IPS-15b (cell line): ENCODE results near the gene PTPN1.
"Not testable (repeated sequence)": the region's sequence is repeated elsewhere in the genome, so short reads cannot be mapped to it uniquely, and the experiment has no call there.

Source experiments
- H3K27me3 ChIP-seq: one replicate; pipeline ENCODE4 v1.6.1; 2013; ENCODE audit warnings: low read length; ENCODE audit not compliant: control insufficient read depth, insufficient read depth
- H3K36me3 ChIP-seq: one replicate; pipeline ENCODE4 v1.6.1; 2013; ENCODE audit warnings: low read length; ENCODE audit not compliant: control insufficient read depth, insufficient read depth
- H3K4me1 ChIP-seq: one replicate; pipeline ENCODE4 v1.6.1; 2013; ENCODE audit warnings: mild to moderate bottlenecking, low read length; ENCODE audit not compliant: control insufficient read depth, insufficient read depth
- H3K4me3 ChIP-seq: one replicate; pipeline ENCODE4 v1.5.1; 2013; ENCODE audit warnings: low read depth, low read length
- H3K9ac ChIP-seq: one replicate; pipeline ENCODE4 v1.6.1; 2013; ENCODE audit warnings: low read depth, mild to moderate bottlenecking, low read length
- H3K9me3 ChIP-seq: one replicate; pipeline ENCODE4 v1.6.1; 2013; ENCODE audit warnings: mild to moderate bottlenecking, low read length; ENCODE audit not compliant: control insufficient read depth, insufficient read depth

The PTPN1 gene

GRCh38 chr20:50506270-50506579 lies 4.0 kb upstream of the PTPN1 start:
- Histone ChIP-seq H3K9me3 (no peaks in the 10 kb centered on the region), H3K36me3 (no peaks in the 10 kb centered on the region), H3K4me3 (no peak overlapping the region), H3K4me1 (no peaks in the 10 kb centered on the region), H3K9ac (no peak overlapping the region), H3K27me3 (no peaks in the 10 kb centered on the region)

GRCh38 chr20:50507745-50508144 lies 2.4 kb upstream of the PTPN1 start:
- H3K9me3 ChIP-seq, H3K36me3 ChIP-seq, H3K9ac ChIP-seq, H3K4me1 ChIP-seq, H3K4me3 ChIP-seq, H3K27me3 ChIP-seq: not testable (repeated sequence)

- no peaks in the 10 kb centered on the region for H3K9me3 ChIP-seq
- H3K4me1 ChIP-seq, result no peaks in the 10 kb centered on the region
- H3K4me3 ChIP-seq, result no peak overlapping the region
- no peaks in the 10 kb centered on the region for H3K36me3 ChIP-seq
- H3K9ac ChIP-seq, result no peak overlapping the region
- no peaks in the 10 kb centered on the region for H3K27me3 ChIP-seq
Observed at GRCh38 chr20:50508171-50508755, 1.9 kb upstream of the PTPN1 start.

- Histone ChIP-seq H3K9ac (peak overlapping the region; percentile 84), H3K4me1 (no peaks in the 10 kb centered on the region), H3K27me3 (no peaks in the 10 kb centered on the region), H3K9me3 (no peaks in the 10 kb centered on the region), H3K36me3 (no peaks in the 10 kb centered on the region), H3K4me3 (peak overlapping the region; percentile 96)
Observed at GRCh38 chr20:50510706-50511542, 741 bp downstream of the PTPN1 start.

GRCh38 chr20:50512323-50512722 lies 2.1 kb downstream of the PTPN1 start:
- no peaks in the 10 kb centered on the region for H3K27me3 ChIP-seq
- no peak overlapping the region for H3K4me3 ChIP-seq
- no peak overlapping the region for H3K9ac ChIP-seq
- H3K9me3 ChIP-seq, result no peaks in the 10 kb centered on the region
- H3K4me1 ChIP-seq, result no peaks in the 10 kb centered on the region
- no peaks in the 10 kb centered on the region for H3K36me3 ChIP-seq

GRCh38 chr20:50513169-50514034 lies 3.2 kb downstream of the PTPN1 start:
- Histone ChIP-seq H3K27me3 (no peaks in the 10 kb centered on the region), H3K4me1 (no peaks in the 10 kb centered on the region), H3K9me3 (no peaks in the 10 kb centered on the region), H3K36me3 (no peaks in the 10 kb centered on the region), H3K9ac (no peak overlapping the region), H3K4me3 (no peak overlapping the region)

GRCh38 chr20:50514035-50514337 lies 3.8 kb downstream of the PTPN1 start:
- Histone ChIP-seq H3K4me1 (no peaks in the 10 kb centered on the region), H3K36me3 (no peaks in the 10 kb centered on the region), H3K9me3 (no peaks in the 10 kb centered on the region), H3K9ac (no peak overlapping the region), H3K4me3 (no peak overlapping the region), H3K27me3 (no peaks in the 10 kb centered on the region)

GRCh38 chr20:50514750-50515149 lies 4.6 kb downstream of the PTPN1 start:
- H3K4me1 ChIP-seq, result no peaks in the 10 kb centered on the region
- no peaks in the 10 kb centered on the region for H3K9me3 ChIP-seq
- no peaks in the 10 kb centered on the region for H3K27me3 ChIP-seq
- no peak overlapping the region for H3K9ac ChIP-seq
- H3K4me3 ChIP-seq, result no peak overlapping the region
- H3K36me3 ChIP-seq, result no peaks in the 10 kb centered on the region

GRCh38 chr20:50515471-50516106 lies 5.4 kb downstream of the PTPN1 start:
- Histone ChIP-seq H3K4me3 (no peak overlapping the region), H3K4me1 (no peaks in the 10 kb centered on the region), H3K9ac (no peak overlapping the region), H3K36me3 (no peaks in the 10 kb centered on the region), H3K27me3 (no peaks in the 10 kb centered on the region), H3K9me3 (no peaks in the 10 kb centered on the region)

- Histone ChIP-seq H3K4me1 (no peaks in the 10 kb centered on the region), H3K36me3 (no peaks in the 10 kb centered on the region), H3K27me3 (no peaks in the 10 kb centered on the region), H3K4me3 (no peak overlapping the region), H3K9ac (no peak overlapping the region), H3K9me3 (no peaks in the 10 kb centered on the region)
Observed at GRCh38 chr20:50516180-50516934, 6.2 kb downstream of the PTPN1 start.
